Measurements from ENCODE around the gene GPR171. TPM values are rescaled to one million over a fixed set of nuclear protein-coding genes. Genes with fewer than 3 reads are reported as not detected.

The GPR171 gene
- total RNA-seq, 4 donors from 2014 or later = 0.56 TPM; not detected in 3

DNA sequence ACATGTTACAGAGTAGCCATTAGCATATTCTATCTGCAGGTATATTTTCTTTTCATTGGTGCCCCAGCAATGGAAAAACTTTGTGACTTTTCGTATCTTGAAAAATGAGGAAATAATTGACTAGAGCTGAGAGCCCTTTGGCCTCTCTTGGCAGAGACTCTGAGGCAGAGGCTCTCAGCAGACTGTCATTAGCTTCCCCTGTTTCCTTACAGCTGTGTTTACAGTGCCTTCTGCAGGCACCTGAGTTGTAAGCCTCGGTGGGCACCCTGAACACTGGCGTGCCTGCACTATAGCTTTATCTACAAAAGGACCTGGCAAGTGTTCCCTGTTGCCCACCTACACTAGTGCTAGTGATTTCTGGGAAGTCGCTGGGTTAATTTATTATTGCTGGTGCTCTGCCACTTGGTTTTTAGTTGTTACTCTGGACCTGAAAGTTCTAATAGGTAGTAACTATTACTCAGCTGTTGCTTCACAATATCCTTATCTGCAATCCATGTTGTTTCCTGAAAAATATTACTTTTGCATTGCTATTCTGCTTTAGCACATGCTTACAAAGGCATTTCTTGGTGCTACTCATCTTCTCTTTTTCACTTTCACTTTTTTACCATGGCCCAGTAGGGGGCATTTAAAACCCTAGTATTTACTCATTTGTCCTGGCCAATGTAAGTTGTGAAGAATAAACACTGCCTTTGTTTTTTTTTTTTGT lies 7.8 kb upstream of the GPR171 start:
- TF ChIP-seq, protein P1, sequence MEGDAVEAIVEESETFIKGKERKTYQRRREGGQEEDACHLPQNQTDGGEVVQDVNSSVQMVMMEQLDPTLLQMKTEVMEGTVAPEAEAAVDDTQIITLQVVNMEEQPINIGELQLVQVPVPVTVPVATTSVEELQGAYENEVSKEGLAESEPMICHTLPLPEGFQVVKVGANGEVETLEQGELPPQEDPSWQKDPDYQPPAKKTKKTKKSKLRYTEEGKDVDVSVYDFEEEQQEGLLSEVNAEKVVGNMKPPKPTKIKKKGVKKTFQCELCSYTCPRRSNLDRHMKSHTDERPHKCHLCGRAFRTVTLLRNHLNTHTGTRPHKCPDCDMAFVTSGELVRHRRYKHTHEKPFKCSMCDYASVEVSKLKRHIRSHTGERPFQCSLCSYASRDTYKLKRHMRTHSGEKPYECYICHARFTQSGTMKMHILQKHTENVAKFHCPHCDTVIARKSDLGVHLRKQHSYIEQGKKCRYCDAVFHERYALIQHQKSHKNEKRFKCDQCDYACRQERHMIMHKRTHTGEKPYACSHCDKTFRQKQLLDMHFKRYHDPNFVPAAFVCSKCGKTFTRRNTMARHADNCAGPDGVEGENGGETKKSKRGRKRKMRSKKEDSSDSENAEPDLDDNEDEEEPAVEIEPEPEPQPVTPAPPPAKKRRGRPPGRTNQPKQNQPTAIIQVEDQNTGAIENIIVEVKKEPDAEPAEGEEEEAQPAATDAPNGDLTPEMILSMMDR (IDR thresholded peaks at IDR 0.05 in 4 of 5, conservative IDR thresholded peaks at IDR 0.05 in 1 of 5) = no peak
- TF ChIP-seq POLR2A (IDR thresholded peaks at IDR 0.05) = no peak
- no peak for DNase-seq
- no peaks in the 10 kb centered on the region for H3K4me1 ChIP-seq
- no peak for ATAC-seq
- H3K4me3 ChIP-seq = no peak overlapping the region
- in situ Hi-C loops (cut with MboI; ENCODE audit: low sequenced_read_pairs in 4 of 4) = no loop called here
- no peaks in the 10 kb centered on the region for H3K9me3 ChIP-seq
- intact Hi-C loops (cut with DNase I; ENCODE audit: low total_unique reads) = no loop called here
- no peaks in the 10 kb centered on the region for H3K27me3 ChIP-seq
- H3K36me3 ChIP-seq = no peaks in the 10 kb centered on the region
- H3K27ac ChIP-seq = no peak overlapping the region

DNA sequence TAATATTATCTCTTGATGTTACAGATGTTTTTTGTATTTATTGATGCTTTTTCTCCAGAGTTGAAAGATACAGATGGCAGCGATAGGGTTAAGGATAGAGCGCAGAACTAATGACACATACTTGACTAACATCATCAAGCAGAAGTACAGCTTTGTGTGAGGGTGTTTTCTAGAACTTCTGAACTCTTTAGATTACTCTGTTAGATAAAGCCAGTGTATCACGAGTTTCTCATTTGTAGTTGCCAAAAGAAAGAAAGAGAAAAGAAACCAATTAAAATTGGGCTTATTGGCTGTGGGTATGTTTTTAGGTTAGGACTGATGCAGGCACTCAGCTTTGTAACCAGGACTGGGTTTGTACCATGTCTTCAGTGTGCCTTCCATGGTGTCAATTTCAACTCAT lies 6.6 kb upstream of the GPR171 start:
- in situ Hi-C loops (cut with MboI; ENCODE audit: low sequenced_read_pairs in 4 of 4) (no loop called here), intact Hi-C loops (cut with DNase I; ENCODE audit: low total_unique reads) (no loop called here)
- H3K36me3 ChIP-seq = no peaks in the 10 kb centered on the region
- no peaks in the 10 kb centered on the region for H3K9me3 ChIP-seq
- no peaks in the 10 kb centered on the region for H3K27me3 ChIP-seq
- DNase-seq (no peak), ATAC-seq (no peak)
- H3K4me1 ChIP-seq = no peaks in the 10 kb centered on the region
- no peak for TF ChIP-seq POLR2A (IDR thresholded peaks at IDR 0.05)
- TF ChIP-seq, protein P1 (IDR thresholded peaks at IDR 0.05 in 4 of 5, conservative IDR thresholded peaks at IDR 0.05 in 1 of 5) = no peak
- no peak overlapping the region for H3K4me3 ChIP-seq
- H3K27ac ChIP-seq = no peak overlapping the region

DNA sequence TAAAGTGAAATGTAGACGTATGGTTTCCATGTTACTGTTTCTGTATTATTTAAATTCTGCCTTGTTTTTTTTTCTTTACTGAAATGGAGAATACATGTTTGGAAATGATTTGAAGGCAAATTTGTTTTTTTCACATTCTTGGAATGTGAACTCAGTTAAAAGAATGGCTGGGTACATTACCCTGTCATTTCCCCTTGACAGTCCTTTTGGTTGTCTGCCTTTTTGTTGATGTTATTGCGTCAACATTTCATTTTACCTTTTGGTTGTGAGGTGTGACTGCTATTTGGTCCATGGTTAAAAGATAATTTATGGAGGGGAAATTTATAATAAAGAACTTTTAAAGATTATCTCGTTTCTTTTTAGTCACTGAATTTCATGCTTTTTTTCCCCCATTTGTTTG lies 3.2 kb upstream of the GPR171 start:
- intact Hi-C loops (cut with DNase I; ENCODE audit: low total_unique reads) = no loop called here
- TF ChIP-seq, protein P1 (IDR thresholded peaks at IDR 0.05 in 4 of 5, conservative IDR thresholded peaks at IDR 0.05 in 1 of 5) = no peak
- TF ChIP-seq POLR2A (IDR thresholded peaks at IDR 0.05) = no peak
- Histone ChIP-seq H3K4me1 (no peaks in the 10 kb centered on the region), H3K27ac (no peak overlapping the region), H3K9me3 (no peaks in the 10 kb centered on the region), H3K27me3 (no peaks in the 10 kb centered on the region), H3K36me3 (no peaks in the 10 kb centered on the region), H3K4me3 (no peak overlapping the region)
- in situ Hi-C loops (cut with MboI; ENCODE audit: low sequenced_read_pairs in 4 of 4) = no loop called here
- ATAC-seq (no peak), DNase-seq (no peak)

GRCh38 chr3:151205482-151205881 lies 2.5 kb upstream of the GPR171 start:
- in situ Hi-C loops (cut with MboI; ENCODE audit: low sequenced_read_pairs in 4 of 4) = no loop called here

GRCh38 chr3:151204530-151205402 lies 1.8 kb upstream of the GPR171 start:
- ATAC-seq = no peak
- no peaks in the 10 kb centered on the region for H3K9me3 ChIP-seq
- H3K4me1 ChIP-seq = no peaks in the 10 kb centered on the region
- no peak for DNase-seq
- TF ChIP-seq, protein P1 (IDR thresholded peaks at IDR 0.05 in 4 of 5, conservative IDR thresholded peaks at IDR 0.05 in 1 of 5) = no peak
- no peak for TF ChIP-seq POLR2A (IDR thresholded peaks at IDR 0.05)
- in situ Hi-C loops (cut with MboI; ENCODE audit: low sequenced_read_pairs in 4 of 4) = no loop called here
- intact Hi-C loops (cut with DNase I; ENCODE audit: low total_unique reads) = no loop called here
- no peaks in the 10 kb centered on the region for H3K27me3 ChIP-seq
- H3K4me3 ChIP-seq = no peak overlapping the region
- H3K27ac ChIP-seq = no peak overlapping the region
- no peaks in the 10 kb centered on the region for H3K36me3 ChIP-seq

More at GRCh38 chr3:151205482-151205881, 2.5 kb upstream of the GPR171 start:
- Histone ChIP-seq H3K27me3 (no peaks in the 10 kb centered on the region), H3K4me3 (no peak overlapping the region), H3K36me3 (no peaks in the 10 kb centered on the region), H3K9me3 (no peaks in the 10 kb centered on the region), H3K4me1 (no peaks in the 10 kb centered on the region), H3K27ac (no peak overlapping the region)
- TF ChIP-seq POLR2A (IDR thresholded peaks at IDR 0.05) = no peak
- DNase-seq = no peak
- intact Hi-C loops (cut with DNase I; ENCODE audit: low total_unique reads) = no loop called here
- no peak for ATAC-seq

All from gastrocnemius medialis (tissue), 4 donors.